HG03139 (cell line): ENCODE results near the gene FAAH.
"Not testable (repeated sequence)": the region's sequence is repeated elsewhere in the genome, so short reads cannot be mapped to it uniquely, and the experiment has no call there.

Experiments used
- ATAC-seq: cut with Tn5 transposase; IDR thresholded peaks from one replicate; pipeline ENCODE4 v1.9.1; 2021; ENCODE audit not compliant: unreplicated experiment

FAAH gene

DNA sequence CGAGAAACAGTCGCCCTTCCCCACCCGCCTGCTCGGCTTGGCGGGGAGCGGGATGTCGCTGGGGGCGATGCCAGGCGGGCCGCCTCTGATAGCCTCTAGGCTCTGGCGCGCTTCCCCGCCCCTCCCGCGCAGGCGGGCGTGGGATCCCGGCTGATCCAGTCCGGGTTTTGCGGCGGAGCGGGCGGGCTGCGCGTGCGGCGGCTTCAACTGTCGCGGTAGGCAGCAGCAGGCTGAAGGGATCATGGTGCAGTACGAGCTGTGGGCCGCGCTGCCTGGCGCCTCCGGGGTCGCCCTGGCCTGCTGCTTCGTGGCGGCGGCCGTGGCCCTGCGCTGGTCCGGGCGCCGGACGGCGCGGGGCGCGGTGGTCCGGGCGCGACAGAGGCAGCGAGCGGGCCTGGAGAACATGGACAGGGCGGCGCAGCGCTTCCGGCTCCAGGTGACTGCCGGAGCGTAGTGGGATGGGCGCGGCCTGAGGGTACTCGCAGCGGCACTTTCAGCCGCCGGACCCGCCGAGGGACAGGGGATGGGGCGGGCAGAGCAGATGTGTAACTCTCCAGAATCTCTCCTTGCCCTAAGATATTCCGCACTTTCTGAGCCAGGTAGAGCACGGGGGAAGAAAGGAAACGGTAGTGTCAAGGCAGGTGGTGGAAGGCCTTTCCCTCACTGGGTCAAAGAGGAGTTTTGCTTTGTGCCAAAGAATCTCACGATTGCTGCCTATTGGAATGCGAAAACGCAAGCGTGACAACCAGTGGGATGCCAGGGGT is at the start of gene FAAH:
Gene FAAH (plus strand): TSS at position 210 of the 764 bp plus-strand sequence. CDS start 32 bp downstream, at position 242.
- no peak for ATAC-seq

- no peak for ATAC-seq
Measured at GRCh38 chr1:46344481-46344880, 49.6 kb upstream of the FAAH start.

DNA sequence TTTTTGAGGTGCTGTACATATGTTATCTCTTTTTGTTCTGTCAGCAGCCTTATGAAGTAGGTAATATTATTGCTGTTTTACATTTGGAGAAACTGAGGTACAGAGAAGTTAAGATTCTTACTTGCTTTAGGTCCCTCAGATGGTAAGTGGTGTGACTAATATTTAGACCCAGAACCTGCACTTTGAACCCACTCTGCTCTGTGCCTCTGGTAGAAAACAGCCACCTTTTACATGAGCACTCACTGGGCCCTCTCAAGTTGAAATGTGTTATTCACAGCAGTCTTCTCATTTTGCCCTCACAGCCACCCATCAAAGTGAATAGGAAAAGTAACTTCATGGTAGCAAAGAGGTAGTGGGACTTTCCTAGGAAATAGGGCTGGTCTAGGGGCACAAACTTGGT is 48.8 kb upstream of the FAAH start:
- no peak for ATAC-seq

DNA sequence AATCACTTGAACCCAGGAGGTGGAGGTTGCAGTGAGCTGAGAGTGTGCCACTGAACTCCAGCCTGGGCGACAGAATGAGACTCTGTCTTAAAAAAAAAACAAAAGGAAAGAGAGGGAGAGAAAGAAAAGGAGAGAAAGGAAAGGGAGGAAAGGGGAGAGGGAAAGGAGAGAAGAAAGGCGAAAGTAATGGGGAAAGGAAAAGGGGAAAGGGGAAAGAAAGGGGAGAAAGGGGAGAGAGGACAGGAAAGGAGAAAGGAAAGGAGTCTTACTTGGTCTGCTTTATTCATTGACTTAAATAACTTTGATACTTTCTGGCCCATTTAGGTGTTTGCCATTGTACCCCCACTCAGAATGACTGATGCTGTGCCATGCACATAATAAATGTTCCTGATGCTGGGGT is 41.8 kb upstream of the FAAH start:
- no peak for ATAC-seq

DNA sequence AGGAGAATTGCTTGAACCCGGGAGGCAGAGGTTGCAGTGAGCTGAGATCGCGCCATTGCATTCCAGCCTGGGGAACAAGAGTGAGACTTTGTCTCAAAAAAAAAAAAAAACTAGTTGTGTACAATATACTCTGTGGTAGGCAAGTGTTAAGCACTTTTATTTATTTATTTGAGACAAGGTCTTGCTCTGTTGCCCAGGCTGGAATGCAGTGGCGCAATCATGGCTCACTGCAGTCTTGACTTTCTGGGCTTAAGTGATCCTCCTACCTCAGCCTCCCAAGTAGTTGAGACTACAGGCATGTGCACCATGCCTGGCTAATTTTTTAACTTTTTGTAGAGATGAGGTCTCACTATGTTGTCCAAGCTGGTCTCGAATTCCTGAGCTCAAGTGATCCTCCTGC is 38.2 kb upstream of the FAAH start:
- ATAC-seq: not testable (repeated sequence)

DNA sequence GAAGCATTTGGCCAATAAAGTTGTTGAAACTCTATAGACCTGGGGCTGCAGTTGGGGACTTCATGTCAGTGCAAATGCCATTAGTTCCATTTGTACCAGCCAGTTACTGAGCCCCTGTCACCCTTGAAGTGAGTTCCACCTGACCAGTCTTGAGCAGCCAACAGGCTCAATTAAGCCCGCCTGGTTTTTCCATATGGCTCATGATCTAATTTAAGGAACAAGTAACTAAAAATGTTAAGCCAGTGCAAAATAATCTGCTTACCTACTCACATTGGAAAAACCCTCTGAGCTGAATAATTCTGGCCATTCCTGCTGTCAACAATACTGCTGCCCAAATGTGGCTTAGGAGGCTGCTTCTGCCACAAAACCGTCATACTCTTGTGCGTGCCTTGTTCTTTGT is 32.0 kb upstream of the FAAH start:
- ATAC-seq: no peak

- no peak for ATAC-seq
Measured at GRCh38 chr1:46363121-46363520, 31.0 kb upstream of the FAAH start.

- ATAC-seq: no peak
Measured at GRCh38 chr1:46364612-46365011, 29.5 kb upstream of the FAAH start.

DNA sequence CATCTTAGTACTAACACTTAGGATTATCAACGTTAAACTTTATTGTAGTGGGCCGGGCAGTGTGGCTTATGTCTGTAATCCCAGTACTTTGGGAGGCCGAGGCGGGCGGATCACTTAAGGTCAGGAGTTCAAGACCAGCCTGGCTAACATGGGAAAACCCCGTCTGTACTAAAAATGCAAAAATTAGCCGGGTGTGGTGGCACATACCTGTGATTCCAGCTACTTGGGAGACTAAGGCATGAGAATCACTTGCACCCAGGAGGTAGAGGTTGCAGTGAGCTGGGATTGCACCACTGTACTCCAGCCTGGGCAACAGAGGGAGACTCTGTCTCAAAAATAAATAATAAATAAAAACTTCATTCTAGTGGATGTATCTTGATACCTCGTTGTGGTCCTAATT is 28.3 kb upstream of the FAAH start:
- not testable (repeated sequence) for ATAC-seq

DNA sequence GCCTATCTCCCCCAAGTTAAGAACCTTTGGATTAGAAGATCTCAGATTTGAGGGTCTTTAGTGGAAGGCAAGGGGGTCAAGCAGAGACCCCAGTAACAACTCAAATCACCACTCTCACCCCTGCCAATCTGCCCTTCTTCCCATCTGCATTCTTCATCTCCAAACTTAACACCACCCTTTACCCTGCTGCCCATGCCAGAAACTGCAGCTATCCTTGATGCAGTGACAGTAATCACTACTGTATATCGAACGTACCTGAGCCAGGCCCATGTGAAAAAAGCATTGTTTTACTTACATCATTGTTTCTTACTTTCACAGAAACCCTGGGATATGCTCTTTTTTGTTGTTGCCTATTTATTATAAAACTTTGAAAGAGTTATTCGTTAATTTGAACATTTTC is 27.0 kb upstream of the FAAH start:
- no peak for ATAC-seq

DNA sequence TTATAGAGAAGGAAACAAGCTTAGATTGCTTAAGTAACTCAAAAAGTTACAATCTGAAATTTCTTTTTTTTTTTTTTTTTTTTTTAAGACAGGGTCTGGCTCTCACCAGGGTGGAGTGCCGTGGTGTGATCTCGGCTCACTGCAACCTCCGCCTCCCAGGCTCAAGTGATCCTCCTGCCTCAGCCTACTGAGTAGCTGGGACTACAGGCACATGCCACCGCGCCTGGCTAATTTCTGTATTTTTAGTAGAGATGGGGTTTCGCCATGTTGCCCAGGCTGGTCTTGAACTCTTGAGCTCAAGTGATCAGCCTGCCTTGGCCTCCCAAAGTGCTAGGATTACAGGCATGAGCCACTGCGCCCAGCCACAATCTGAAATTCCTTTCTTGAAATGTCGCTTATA is 26.4 kb upstream of the FAAH start:
- ATAC-seq: not testable (repeated sequence)

DNA sequence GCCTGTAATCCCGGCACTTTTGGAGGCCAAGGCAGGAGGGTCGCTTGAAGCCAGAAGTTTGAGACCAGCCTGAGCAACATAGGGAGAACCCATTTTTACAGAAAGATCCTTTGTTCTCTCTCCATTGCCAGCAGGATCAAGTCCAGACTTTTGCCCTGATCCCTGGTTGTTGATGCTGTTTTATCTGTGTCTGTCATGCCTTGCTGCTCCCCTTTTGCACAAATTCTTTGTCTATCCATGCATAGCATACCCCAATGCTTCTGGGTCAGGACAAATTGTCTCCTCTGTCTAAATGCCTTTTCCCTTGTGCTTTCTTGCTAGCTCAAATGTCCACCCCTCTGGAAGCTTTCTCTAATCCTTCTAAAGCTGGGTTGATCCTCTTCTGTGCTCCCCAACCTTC is 25.3 kb upstream of the FAAH start:
- no peak for ATAC-seq

- ATAC-seq: no peak
Measured at GRCh38 chr1:46369542-46370213, 24.4 kb upstream of the FAAH start.

- ATAC-seq: no peak
Measured at GRCh38 chr1:46370214-46370633, 23.9 kb upstream of the FAAH start.

DNA sequence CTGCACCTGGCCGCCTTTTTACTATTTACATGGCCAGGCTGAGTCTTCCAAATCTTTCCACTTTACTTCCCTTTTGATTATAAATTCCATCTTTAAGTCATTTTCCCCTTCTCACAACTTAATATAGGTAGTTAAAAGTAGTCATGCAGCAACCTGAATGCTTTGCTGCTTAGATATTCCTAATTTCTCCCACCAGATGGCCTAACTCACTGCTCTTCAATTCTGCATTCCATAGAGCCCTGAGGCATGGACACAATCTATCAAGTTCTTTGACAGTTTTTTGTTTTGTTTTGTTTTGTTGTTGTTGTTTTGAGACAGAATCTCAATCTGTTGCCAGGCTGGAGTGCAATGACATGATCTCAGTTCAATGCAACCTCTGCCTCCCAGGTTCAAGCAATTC is 21.7 kb upstream of the FAAH start:
- no peak for ATAC-seq

- no peak for ATAC-seq
Measured at GRCh38 chr1:46379996-46380395, 14.1 kb upstream of the FAAH start.

DNA sequence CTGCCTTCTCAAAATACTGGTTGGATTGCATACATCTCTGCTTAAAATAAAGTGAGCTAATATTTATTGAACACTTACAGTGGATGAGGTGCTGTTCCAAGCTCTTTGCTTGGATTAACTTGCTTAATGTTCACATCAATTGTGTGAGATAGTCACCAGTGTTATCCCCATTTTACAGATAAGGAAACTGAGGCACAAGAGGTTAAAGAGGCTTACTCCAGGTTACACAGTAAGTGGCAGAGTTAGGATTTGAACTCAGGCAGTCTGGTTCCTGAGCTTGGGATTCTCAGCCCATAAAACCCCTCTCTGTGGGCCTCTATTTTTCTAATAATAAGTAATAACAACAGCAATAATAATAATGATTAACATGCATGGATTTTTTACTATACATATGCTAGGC is 13.6 kb upstream of the FAAH start:
- no peak for ATAC-seq

DNA sequence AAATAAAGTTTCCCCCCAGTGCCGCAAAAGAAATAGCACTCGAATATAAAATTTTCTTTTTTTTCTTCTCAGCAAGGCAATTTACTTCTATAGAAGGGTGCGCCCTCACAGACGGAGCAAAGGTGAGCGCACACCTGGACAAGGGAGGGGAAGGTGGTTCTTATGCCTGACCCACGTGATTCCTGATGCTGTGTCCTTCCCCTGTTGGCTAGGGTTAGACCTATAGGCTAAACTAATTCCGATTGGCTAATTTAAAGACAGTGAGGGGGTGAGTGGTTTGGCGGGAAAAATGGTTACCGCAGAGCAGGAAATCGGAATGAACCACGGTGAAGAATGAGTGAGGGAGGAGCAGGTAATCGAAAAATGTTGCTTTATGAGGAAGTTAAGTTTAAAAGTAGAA is 607 bp upstream of the FAAH start:
- no peak for ATAC-seq

DNA sequence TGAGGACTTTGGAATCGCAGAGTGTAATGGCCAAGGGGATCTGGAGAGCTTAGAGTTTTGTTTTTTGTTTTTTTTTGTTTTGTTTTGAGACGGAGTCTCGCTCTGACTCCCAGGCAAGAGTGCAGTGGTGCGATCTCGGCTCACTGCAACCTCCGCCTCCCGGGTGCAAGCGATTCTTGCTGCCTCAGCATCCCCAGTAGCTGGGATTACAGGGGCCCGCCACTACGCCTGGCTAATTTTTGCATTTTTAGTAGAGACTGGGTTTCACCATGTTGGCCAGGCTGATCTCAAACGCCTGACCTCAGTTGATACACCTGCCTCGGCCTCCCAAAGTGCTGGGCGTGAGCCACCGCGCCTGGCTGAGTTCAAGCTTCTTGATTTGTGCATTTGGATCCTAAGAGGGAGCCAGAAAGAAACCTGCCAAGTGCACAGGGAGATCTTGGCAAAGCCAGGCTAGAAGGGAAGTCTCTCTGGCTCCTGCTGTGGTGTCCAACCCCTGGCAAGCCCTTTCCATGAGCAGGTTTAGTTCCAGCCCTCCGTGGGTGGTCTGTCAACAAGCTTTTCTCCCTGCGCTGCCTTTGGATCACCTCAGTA is 852 bp downstream of the FAAH start:
- no peak for ATAC-seq

GRCh38 chr1:46396441-46397398 is 2.6 kb downstream of the FAAH start:
- ATAC-seq: no peak

- no peak for ATAC-seq
Measured at GRCh38 chr1:46399307-46399706, 5.2 kb downstream of the FAAH start.
